ENCODE results near the gene AFG1L. TPM values are rescaled to one million over a fixed set of nuclear protein-coding genes. Genes with fewer than 3 reads are reported as not detected.
A peak's percentile ranks its signal among the peaks of the same experiment; 100 is the strongest.

The AFG1L gene
- total RNA-seq, 2 donors from 2014 or later, result 3.5 TPM

DNA sequence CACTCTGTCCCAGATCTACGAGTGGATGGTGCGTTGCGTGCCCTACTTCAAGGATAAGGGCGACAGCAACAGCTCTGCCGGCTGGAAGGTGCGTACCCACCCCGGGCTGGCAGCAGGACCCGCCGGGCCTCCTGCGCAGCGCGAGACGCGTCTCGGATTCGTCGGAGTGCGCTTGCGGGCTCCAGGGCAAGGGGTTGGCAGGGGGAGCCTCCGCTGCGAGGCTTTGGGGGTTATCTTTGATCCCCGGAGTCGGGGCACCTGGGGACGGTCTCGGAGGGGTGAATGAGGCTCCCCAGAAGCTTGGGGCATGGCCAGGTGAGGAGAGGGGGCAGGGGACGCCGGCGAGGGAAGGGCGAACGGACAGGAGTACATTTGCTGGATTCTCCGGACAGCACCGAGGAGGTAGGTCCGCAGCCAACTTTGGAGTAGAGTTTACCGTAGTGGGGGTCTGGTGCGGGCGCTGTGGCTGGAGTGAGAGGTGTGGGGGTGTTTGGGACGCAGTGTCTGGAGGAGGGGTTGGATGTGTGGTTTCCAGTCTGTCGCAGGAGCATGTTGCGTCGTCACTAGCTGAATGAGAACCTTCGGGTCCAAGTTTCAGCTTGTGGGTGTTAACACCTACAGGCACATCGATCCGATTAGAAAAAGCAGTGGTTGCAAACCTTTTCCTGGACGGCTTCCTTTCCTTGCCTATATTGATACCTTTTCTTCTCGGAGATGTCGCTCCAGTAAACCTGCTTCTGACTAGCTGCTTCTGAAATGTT lies 267.1 kb downstream of the AFG1L start:
- intact Hi-C loops (cut with DNase I), result loop anchor here (2.0 kb wide), 1 partner anchor 27 kb away; no protein-coding TSS in a partner anchor
- TF ChIP-seq POLR2A (IDR thresholded peaks at IDR 0.05), result no peak
- no peak for TF ChIP-seq POLR2AphosphoS5 (IDR thresholded peaks at IDR 0.05)
- TF ChIP-seq, protein P1, sequence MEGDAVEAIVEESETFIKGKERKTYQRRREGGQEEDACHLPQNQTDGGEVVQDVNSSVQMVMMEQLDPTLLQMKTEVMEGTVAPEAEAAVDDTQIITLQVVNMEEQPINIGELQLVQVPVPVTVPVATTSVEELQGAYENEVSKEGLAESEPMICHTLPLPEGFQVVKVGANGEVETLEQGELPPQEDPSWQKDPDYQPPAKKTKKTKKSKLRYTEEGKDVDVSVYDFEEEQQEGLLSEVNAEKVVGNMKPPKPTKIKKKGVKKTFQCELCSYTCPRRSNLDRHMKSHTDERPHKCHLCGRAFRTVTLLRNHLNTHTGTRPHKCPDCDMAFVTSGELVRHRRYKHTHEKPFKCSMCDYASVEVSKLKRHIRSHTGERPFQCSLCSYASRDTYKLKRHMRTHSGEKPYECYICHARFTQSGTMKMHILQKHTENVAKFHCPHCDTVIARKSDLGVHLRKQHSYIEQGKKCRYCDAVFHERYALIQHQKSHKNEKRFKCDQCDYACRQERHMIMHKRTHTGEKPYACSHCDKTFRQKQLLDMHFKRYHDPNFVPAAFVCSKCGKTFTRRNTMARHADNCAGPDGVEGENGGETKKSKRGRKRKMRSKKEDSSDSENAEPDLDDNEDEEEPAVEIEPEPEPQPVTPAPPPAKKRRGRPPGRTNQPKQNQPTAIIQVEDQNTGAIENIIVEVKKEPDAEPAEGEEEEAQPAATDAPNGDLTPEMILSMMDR (IDR thresholded peaks at IDR 0.05), result no peak

DNA sequence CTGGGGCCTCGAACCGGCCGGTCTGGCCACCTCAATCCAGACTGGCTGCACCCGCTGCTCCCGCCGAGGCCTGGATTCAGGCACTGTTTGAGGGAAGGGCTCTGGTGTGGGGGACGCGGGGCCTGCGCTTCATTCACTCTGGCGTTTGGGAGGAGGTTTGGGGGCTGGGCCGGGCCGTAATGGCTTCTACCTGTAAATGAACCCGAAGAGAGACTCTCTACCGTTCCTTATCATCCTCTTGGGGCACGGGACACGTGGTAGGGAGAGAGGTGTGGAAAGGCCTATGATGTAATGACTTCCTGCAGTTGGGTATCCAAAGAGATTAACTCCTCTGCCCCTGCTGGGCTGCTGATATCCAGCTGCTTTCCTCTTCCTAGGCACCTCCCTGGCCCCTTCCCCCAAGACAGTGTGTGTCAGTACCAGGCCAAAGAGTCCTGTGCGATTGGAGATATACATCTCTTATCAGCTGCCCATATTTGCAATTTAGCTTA lies 267.7 kb downstream of the AFG1L start:
- no peaks in the 10 kb centered on the region for H3K9me3 ChIP-seq
- peak; percentile 84 for DNase-seq (ENCODE audit: low spot score)
- H3K36me3 ChIP-seq, result no peaks in the 10 kb centered on the region
- TF ChIP-seq, protein P1 (IDR thresholded peaks at IDR 0.05), result peak in 2 of 4 experiments; percentile 25
- TF ChIP-seq POLR2AphosphoS5 (IDR thresholded peaks at IDR 0.05) (peak; percentile 90), POLR2A (IDR thresholded peaks at IDR 0.05) (peak; percentile 62)
- WGBS, result 7% methylated on average over 17 of the region's 17 CpGs
- no peaks in the 10 kb centered on the region for H3K4me1 ChIP-seq (replicated peaks)
- no peaks in the 10 kb centered on the region for H3K27me3 ChIP-seq (replicated peaks; ENCODE audit: insufficient read depth)
- H3K27ac ChIP-seq, result peak overlapping the region; percentile 99 to 100
- peak overlapping the region; percentile 97 to 98 for H3K4me3 ChIP-seq
- intact Hi-C loops (cut with DNase I), result no loop called here

More for the DNA sequence above, 267.1 kb downstream of the AFG1L start:
- Histone ChIP-seq H3K27ac (peak overlapping the region; percentile 99 to 100), H3K27me3 (replicated peaks; ENCODE audit: insufficient read depth) (no peaks in the 10 kb centered on the region), H3K9me3 (no peaks in the 10 kb centered on the region), H3K4me3 (peak overlapping the region; percentile 97 to 98), H3K36me3 (no peaks in the 10 kb centered on the region), H3K4me1 (replicated peaks) (no peaks in the 10 kb centered on the region)
- 8% methylated on average over 46 of the region's 46 CpGs for WGBS
- peak; percentile 11 for DNase-seq (ENCODE audit: low spot score)

DNA sequence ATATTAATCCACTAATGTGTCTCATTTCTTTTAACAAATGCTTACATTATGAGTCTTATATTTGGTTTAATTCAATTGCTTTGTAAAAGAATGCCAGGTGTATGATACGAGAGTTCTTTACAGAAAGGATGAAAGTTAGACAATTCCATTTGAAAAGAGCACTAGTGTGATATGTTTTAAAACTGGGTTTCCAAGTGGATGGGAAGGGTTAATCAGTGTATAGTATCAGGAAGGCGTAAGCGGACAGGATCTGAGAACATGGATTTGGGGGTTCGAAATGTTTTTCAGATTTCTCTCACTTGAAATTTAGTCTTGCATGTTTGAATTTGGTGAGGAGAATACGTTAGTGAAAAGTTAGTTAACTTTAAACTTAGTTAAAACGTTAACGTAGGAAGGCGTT lies 268.4 kb downstream of the AFG1L start:
- no peak for DNase-seq (ENCODE audit: low spot score)
- WGBS, result 61% methylated on average over 8 of the region's 8 CpGs
- peak overlapping the region; percentile 99 to 100 for H3K27ac ChIP-seq
- H3K9me3 ChIP-seq, result no peaks in the 10 kb centered on the region
- intact Hi-C loops (cut with DNase I), result no loop called here
- H3K4me1 ChIP-seq (replicated peaks), result no peaks in the 10 kb centered on the region
- TF ChIP-seq, protein P1 (IDR thresholded peaks at IDR 0.05), result no peak
- TF ChIP-seq POLR2A (IDR thresholded peaks at IDR 0.05) (no peak), POLR2AphosphoS5 (IDR thresholded peaks at IDR 0.05) (no peak)
- peak overlapping the region; percentile 97 to 98 for H3K4me3 ChIP-seq
- H3K36me3 ChIP-seq, result no peaks in the 10 kb centered on the region
- H3K27me3 ChIP-seq (replicated peaks; ENCODE audit: insufficient read depth), result no peaks in the 10 kb centered on the region

DNA sequence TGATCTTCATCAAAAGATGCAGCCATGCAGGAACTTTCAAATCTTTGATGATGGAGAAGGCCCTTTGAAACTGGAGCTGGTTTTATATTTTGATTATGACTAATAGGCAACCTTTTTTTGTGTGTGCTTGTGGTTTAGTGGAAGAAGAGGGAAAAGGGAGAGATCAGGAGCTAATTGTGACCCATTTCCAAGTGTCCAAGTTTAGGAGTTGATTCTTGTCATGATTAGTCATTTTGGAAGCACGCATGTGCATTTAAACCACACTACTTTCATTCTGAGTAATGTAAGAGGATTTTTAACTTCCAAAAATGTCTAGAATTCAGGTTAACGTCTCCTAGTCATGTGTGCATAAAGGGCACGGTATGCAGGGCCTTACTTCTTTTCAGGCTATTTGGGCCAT lies 269.3 kb downstream of the AFG1L start:
- TF ChIP-seq POLR2AphosphoS5 (IDR thresholded peaks at IDR 0.05) (no peak), POLR2A (IDR thresholded peaks at IDR 0.05) (no peak)
- TF ChIP-seq, protein P1 (IDR thresholded peaks at IDR 0.05), result no peak
- intact Hi-C loops (cut with DNase I), result no loop called here
- Histone ChIP-seq H3K4me1 (replicated peaks) (no peaks in the 10 kb centered on the region), H3K27ac (peak overlapping the region; percentile 53 to 99), H3K9me3 (no peaks in the 10 kb centered on the region), H3K36me3 (no peaks in the 10 kb centered on the region), H3K27me3 (replicated peaks; ENCODE audit: insufficient read depth) (no peaks in the 10 kb centered on the region), H3K4me3 (no peak overlapping the region)
- DNase-seq (ENCODE audit: low spot score), result no peak
- 21% methylated on average over 3 of the region's 3 CpGs for WGBS

Data from prostate gland (tissue), 2 donors.